ENCODE results near the gene DLGAP1.
"Not testable (repeated sequence)": the region's sequence is repeated elsewhere in the genome, so short reads cannot be mapped to it uniquely, and the experiment has no call there.

DLGAP1 gene

GRCh38 chr18:4385876-4386275 is 69.2 kb downstream of the DLGAP1 start:
- DNase-seq (ENCODE audit: low read depth) = no peak

DNA sequence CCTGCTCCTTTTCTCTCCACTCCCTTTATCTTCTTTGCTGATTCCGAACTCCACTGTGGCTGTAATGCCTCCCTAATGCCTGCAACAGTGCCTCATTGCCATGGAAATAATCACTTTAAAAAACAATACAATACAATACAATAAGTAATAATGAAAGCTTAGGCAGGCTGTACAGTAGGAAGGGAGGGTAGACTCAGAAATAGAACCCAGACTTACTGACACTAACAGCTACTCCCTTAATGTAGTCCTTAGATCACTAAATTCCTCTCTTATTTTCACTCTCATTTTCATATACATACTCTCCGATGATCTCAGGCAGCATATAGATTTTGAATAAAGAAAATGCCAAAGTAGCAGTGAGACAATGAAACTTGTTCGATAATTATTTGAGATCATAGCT is 70.2 kb downstream of the DLGAP1 start:
- DNase-seq (ENCODE audit: low read depth) = no peak

GRCh38 chr18:4374564-4374963 is 80.5 kb downstream of the DLGAP1 start:
- DNase-seq (ENCODE audit: low read depth) = no peak

- DNase-seq (ENCODE audit: low read depth) = no peak
These were observed 85.4 kb downstream of the DLGAP1 start for GRCh38 chr18:4369705-4370104.

DNA sequence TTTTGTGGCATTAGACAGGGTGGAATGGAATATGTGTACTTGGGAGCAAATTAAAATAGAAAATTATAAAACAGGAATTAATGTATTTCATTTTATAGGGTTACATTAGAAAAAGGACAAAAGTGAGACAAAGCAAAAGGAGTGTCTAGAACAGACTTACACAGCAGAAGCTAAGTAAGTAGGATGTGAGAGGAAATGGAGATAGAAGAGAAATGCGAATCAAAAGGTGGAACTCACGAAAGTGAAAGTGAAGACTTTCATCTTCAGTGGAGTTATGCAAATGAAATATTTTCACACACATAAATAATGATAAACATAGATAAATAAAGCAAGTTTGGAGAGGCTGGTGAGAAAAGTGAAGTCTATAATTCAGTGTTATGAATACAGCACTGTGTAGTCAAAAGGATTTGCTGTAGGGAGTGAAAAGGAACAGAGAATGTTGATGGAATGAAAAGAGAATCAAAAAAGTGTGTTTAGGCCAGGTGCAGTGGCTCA is 94.8 kb downstream of the DLGAP1 start:
- DNase-seq (ENCODE audit: low read depth) = no peak

GRCh38 chr18:4358618-4359017 is 96.5 kb downstream of the DLGAP1 start:
- DNase-seq (ENCODE audit: low read depth) = no peak

DNA sequence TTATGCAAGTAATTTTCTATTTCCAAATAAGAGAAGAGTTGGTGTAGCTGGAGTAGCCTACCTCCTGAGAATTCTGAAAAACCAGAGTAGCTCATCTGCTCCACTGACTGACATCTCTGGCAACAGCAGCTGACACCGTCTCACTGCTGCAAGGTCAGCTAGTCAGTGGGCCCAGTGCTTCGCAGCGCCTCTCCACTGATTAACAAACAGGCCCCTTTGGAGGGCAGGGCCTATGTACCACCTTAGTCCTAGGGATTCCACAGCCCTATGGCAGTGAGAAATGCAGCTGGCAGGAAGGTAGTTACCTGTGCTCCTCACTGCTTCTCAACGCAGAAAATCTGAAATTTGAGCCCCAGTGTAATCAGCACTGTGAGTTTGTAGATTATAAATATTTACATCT is 97.5 kb downstream of the DLGAP1 start:
- DNase-seq (ENCODE audit: low read depth) = no peak

GRCh38 chr18:4356929-4357328 is 98.2 kb downstream of the DLGAP1 start:
- no peak for DNase-seq (ENCODE audit: low read depth)

- no peak for DNase-seq (ENCODE audit: low read depth)
These were observed 101.2 kb downstream of the DLGAP1 start for GRCh38 chr18:4353853-4354418.

- DNase-seq (ENCODE audit: low read depth) = no peak
These were observed 102.2 kb downstream of the DLGAP1 start for GRCh38 chr18:4352746-4353551.

DNA sequence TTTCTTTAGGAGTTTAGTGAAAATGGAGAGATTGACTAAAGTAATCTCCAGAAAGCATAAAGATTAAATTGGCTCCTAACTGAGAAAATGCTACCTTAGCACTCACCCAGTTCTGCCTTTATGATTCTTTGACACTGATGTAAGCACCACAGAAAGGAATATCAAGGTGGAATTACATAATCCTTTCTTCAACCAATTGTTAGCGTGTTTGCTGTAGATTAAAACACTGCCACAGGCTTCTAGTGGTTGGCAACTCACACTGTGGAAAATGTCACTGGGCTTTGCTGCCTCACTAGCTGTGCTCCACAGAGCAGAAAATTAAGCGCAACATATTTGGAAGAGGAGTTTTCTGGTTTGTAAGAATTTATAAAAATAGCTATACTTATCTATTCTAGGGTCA is 104.1 kb downstream of the DLGAP1 start:
- no peak for DNase-seq (ENCODE audit: low read depth)

DNA sequence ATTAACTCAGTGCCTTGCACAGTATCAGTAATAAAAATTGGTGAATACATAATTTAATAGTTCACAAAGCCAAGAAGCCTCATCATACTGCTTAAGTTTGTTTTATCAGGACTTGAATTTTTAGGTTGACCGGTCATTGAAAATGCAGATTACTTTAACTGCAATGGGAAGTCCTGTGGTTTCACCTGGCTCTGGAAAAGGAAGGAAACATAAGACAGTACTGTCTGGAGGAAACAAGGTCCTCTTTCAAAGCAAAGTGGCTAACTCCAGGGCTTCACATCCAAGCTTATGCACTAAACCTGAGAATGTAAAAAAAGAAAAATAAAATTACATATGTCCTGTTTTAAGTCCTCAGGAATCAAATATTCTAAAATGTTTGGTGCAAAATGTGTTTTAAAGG is 119.7 kb downstream of the DLGAP1 start:
- no peak for DNase-seq (ENCODE audit: low read depth)

DNA sequence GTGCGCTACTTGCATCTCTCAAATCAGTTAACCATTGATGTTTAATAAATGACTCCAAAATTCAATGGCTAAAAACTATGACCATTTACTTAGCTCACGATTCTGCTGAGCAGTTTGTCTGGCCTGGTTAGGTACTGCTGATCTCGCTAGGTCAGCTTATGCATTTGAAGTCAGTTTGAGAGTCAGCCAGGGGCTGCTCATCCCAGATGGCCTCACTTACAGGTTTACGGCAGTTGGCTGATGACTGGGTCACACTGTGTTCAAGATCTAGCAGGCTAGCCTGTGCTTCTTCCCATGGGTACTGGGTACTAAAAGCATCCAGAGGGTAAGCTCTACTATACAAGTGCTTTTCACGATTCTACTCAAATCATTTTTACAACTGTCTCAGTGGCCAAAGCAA is 122.1 kb downstream of the DLGAP1 start:
- DNase-seq (ENCODE audit: low read depth) = no peak

GRCh38 chr18:4319738-4320677 is 135.1 kb downstream of the DLGAP1 start:
- no peak for DNase-seq (ENCODE audit: low read depth)

DNA sequence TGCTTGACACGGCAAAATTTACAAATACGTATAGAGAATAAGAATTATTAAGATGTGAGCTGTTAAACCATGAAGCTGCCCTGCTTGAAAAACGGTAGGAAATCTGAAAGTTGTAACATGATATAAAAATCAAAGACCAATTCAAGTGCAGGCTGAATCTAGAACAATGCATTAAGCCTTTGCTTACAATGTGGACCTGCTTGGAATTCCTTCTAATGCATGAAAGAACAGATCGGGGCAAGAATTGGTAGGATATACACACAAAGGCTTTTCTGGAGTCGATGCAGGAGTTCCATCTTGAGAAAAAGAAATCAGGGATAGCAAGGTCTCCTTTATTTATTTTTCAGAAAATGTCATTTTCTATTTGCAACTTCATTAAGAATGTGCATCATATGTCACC is 136.8 kb downstream of the DLGAP1 start:
- DNase-seq (ENCODE audit: low read depth) = no peak

DNA sequence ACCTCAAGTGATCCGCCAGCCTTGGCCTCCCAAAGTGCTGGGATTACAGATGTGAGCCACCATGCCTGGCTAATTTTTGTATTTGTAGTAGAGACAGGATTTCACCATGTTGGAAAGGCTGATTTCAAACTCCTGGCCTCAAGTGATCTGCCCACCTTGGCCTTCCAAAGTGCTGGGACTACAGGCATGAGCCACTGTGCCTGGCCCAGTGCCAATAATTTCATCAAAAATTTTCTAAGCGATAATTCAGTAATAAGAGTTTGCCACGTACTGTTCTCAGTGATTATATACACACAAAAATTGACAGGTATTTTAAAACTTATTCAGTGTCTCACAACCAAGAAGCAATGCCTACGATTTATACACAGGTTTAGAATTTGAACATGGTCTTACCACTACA is 143.2 kb downstream of the DLGAP1 start:
- DNase-seq (ENCODE audit: low read depth) = not testable (repeated sequence)

DNA sequence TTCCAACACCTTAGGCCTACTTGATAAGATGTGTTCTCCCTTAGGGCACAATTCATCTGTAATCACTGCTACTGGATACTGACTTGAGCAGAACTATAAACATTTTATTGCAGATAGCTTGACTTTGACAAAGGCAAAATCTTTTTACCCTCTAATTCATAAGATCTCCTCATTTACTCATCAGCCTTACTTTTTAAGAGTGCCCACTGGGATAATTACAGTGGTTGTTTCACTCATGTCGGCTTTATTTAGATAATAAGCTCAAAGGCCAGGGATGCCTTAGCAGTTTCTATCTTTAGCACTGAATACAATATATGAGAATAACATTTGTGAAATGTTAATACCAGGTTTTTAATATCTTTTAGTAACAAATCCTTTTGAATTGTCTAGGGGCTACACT is 144.0 kb downstream of the DLGAP1 start:
- no peak for DNase-seq (ENCODE audit: low read depth)

DNA sequence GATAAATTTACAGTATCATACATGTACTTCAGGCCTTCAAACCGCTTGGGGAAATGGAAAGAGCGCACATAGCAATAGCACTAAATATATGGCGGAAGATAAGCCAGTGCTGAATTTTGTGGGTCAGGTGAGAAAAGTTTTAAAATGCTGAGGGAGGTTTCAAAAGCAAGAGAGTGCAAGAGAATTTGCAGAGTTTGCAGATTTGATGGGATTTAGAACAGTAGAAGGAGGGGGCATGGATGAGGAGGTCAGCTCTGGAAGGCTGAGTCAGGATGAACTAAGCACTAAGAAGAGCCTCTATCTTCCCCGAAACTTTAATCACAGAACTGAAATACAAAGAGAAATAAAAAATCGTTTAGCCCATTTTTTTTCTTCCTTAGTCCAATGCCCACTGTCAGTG is 145.9 kb downstream of the DLGAP1 start:
- no peak for DNase-seq (ENCODE audit: low read depth)

GRCh38 chr18:4308576-4308975 is 146.5 kb downstream of the DLGAP1 start:
- no peak for DNase-seq (ENCODE audit: low read depth)

- DNase-seq (ENCODE audit: low read depth) = no peak
These were observed 155.7 kb downstream of the DLGAP1 start for GRCh38 chr18:4299395-4299794.

DNA sequence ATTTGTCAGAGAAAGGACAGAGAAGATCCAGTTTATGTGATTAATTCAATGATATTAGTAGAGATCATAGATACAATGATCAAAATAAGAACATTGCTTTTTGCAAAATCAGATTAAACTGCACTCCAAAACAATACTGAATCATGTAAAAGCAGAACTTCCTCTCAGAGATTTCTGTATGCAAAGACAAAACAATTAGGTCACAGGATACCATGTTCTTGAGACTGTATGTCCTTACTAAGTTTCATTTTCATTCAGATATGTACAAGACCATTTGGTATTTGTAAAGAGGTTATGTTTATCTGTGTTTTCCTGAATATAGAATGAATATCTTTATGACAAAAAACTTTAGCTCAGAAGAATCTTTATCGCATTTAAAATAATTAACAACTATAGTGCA is 161.8 kb downstream of the DLGAP1 start:
- DNase-seq (ENCODE audit: low read depth) = no peak

- no peak for DNase-seq (ENCODE audit: low read depth)
These were observed 162.4 kb downstream of the DLGAP1 start for GRCh38 chr18:4292696-4293095.

- not testable (repeated sequence) for DNase-seq (ENCODE audit: low read depth)
These were observed 167.8 kb downstream of the DLGAP1 start for GRCh38 chr18:4287340-4287739.

Data from amniotic epithelial cell (primary cell).